Cardiac fibroblast (primary cell): ENCODE results near the gene ABRAXAS1.

ENCODE experiments used
- DNase-seq, 2 donors: peaks; one replicate each; pipeline versions ENCODE4 v3.0.0 to v3.0.0-alpha.2; 2010; ENCODE audit warnings: low read depth in 2 of 2
- H3K4me3 ChIP-seq, 2 donors: replicated peaks in 1 of 2; 1 replicate in 1 of 2; 2 replicates in 1 of 2; pipeline ENCODE4 v1.5.1; 2011; ENCODE audit warnings: low read depth in 2 of 2, low read length in 2 of 2, mild to moderate bottlenecking in 2 of 2, moderate library complexity in 1 of 2
- CTCF ChIP-seq: IDR thresholded peaks from one replicate; pipeline ENCODE4 v1.5.1; 2011; ENCODE audit warnings: low read depth, mild to moderate bottlenecking, low read length, inconsistent platforms

The ABRAXAS1 gene

GRCh38 chr4:83418211-83418610, 66.7 kb downstream of the ABRAXAS1 start:
- TF ChIP-seq CTCF: no peak
- no peak for DNase-seq
- H3K4me3 ChIP-seq: no peak overlapping the region

GRCh38 chr4:83417566-83417965, 67.3 kb downstream of the ABRAXAS1 start:
- no peak for TF ChIP-seq CTCF
- DNase-seq: no peak

GRCh38 chr4:83413676-83414075, 71.2 kb downstream of the ABRAXAS1 start:
- no peak overlapping the region for H3K4me3 ChIP-seq
- TF ChIP-seq CTCF: no peak
- no peak for DNase-seq

More at GRCh38 chr4:83417566-83417965, 67.3 kb downstream of the ABRAXAS1 start:
- no peak overlapping the region for H3K4me3 ChIP-seq
